HG02678 (cell line): ENCODE measurements around the gene GLIS1.

ENCODE experiments used
- ATAC-seq: cut with Tn5 transposase; IDR thresholded peaks from one replicate; pipeline ENCODE4 v1.9.1; 2021; ENCODE audit warnings: mild to moderate bottlenecking, moderate library complexity; ENCODE audit not compliant: unreplicated experiment

Gene GLIS1

DNA sequence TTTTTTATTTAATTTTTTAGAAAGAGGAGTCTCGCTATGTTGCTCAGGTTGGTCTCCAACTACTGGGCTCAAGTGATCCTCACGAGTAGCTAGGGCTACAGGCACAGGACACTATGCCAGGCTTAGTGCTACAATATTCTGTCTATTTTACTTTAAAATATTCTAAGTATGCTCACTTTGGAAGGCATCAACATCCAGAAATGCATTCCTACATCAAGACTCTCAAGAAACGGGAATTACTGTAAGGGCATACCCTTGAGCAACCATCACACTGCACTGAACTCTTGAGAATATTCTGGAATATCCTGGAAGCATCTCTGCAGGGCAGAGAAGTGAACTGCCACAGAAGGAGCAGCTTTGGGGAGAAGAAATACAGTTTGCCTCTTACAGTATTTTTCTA, 280.3 kb downstream of the GLIS1 start:
- ATAC-seq = no peak
